Fibroblast of lung (primary cell): ENCODE data around the gene ALG1. TPM values are rescaled to one million over a fixed set of nuclear protein-coding genes. Genes with fewer than 3 reads are reported as not detected.
A peak's percentile ranks its signal among the peaks of the same experiment; 100 is the strongest.

ENCODE experiments used
- DNase-seq, 2 donors: peaks; one replicate each; pipeline versions ENCODE4 v3.0.0 to v3.0.0-alpha.2; 2010; ENCODE audit warnings: low read depth in 2 of 2
- H2AFZ ChIP-seq: 2 replicates; pipeline ENCODE4 v1.5.1; 2012; ENCODE audit warnings: low read length, control low read depth, inconsistent platforms
- H3K27ac ChIP-seq: 2 replicates; pipeline ENCODE4 v1.5.1; 2011; ENCODE audit warnings: low read length, control low read depth; ENCODE audit not compliant: insufficient read depth
- H3K27me3 ChIP-seq: 2 replicates; pipeline ENCODE4 v1.5.1; 2011; ENCODE audit warnings: mild to moderate bottlenecking, low read length; ENCODE audit not compliant: control insufficient read depth, insufficient read depth
- H3K36me3 ChIP-seq: 2 replicates; pipeline ENCODE4 v1.5.1; 2011; ENCODE audit warnings: low read length; ENCODE audit not compliant: control insufficient read depth, insufficient read depth
- H3K4me1 ChIP-seq: 2 replicates; pipeline ENCODE4 v1.5.1; 2011; ENCODE audit warnings: low read length; ENCODE audit not compliant: control insufficient read depth, insufficient read depth; ENCODE audit errors: extremely low read depth
- H3K4me2 ChIP-seq: 2 replicates; pipeline ENCODE4 v1.5.1; 2011; ENCODE audit warnings: low read length, control low read depth; ENCODE audit not compliant: insufficient read depth; ENCODE audit errors: extremely low read depth
- H3K4me3 ChIP-seq, 4 experiments: fragments of 200-600 bp in 1 of 4; sonication (generic) in 1 of 4; replicated peaks in 1 of 4; 2 replicates each; pipeline ENCODE4 v1.5.1; 2011 to 2016; ENCODE audit warnings: low read length in 4 of 4, low read depth in 3 of 4, mild to moderate bottlenecking in 3 of 4, control low read depth in 2 of 4, inconsistent platforms in 1 of 4, mixed read lengths in 1 of 4; ENCODE audit not compliant: insufficient read depth in 1 of 4; ENCODE audit errors: control extremely low read depth in 1 of 4
- H3K79me2 ChIP-seq: 2 replicates; pipeline ENCODE4 v1.5.1; 2012; ENCODE audit warnings: mild to moderate bottlenecking, low read length, inconsistent platforms; ENCODE audit not compliant: control insufficient read depth, insufficient read depth
- H3K9ac ChIP-seq: 2 replicates; pipeline ENCODE4 v1.5.1; 2011; ENCODE audit warnings: mild to moderate bottlenecking, low read length, control low read depth; ENCODE audit not compliant: insufficient read depth
- H3K9me3 ChIP-seq: 2 replicates; pipeline ENCODE4 v1.5.1; 2012; ENCODE audit warnings: low read depth, low read length; ENCODE audit not compliant: control insufficient read depth, insufficient read depth
- H4K20me1 ChIP-seq: 2 replicates; pipeline ENCODE4 v1.5.1; 2011; ENCODE audit warnings: low read length; ENCODE audit not compliant: control insufficient read depth, insufficient read depth; ENCODE audit errors: extremely low read depth
- EZH2 ChIP-seq: IDR thresholded peaks from 2 replicates; pipeline ENCODE4 v1.5.1; 2012; ENCODE audit warnings: low read length, control low read depth, mild to moderate bottlenecking; ENCODE audit errors: missing control alignments
- polyA plus RNA-seq, 2 donors: library from polyadenylated mRNA; depleted of rRNA in 1 of 2; stranded (reverse) in 1 of 2; unstranded in 1 of 2; fragments of >200 nt; gene quantifications; 2 replicates each; pipeline ENCODE4 v1.2.1, GENCODE V29; 2011 to 2012; ENCODE audit warnings: missing spikeins in 1 of 2
- total RNA-seq: library from RNA; depleted of rRNA; stranded (reverse); fragments of >200 nt; gene quantifications from 2 replicates; pipeline ENCODE4 v1.2.1, GENCODE V29; 2014
- TF ChIP-seq, protein P1 (sequence below), 2 donors: IDR thresholded peaks in 1 of 2; conservative IDR thresholded peaks in 1 of 2; 1 replicate in 1 of 2; 2 replicates in 1 of 2; pipeline ENCODE4 v1.5.1; 2011 to 2012; ENCODE audit warnings: low read length in 2 of 2, control low read depth in 1 of 2, inconsistent platforms in 1 of 2, low read depth in 1 of 2, mild to moderate bottlenecking in 1 of 2

The ALG1 gene
- total and polyA plus RNA-seq, 2 donors (not counting 1 experiment from before 2014, with no cell fraction given), result 26.2 to 29.2 TPM

DNA sequence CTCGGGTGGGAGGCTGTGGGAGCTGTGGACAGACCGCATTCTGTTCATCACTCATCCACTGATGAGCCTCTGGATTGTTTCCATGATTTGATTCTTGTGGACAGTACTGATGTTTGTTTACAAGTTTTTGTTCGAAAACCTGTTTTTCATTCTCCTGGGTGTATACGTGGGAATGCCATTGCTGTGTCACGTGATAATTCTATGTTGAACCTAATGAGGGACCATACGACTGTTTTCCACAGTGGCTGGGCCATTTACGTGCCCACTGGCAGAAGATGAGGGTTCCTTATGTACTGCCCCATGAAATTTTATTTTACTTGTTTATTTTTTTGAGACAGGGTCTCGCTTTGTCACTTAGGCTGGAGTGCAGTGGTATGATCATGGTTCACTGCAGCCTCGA is 2.6 kb upstream of the ALG1 start:
- H3K9me3 ChIP-seq, result no peaks in the 10 kb centered on the region
- H3K4me3 ChIP-seq, result no peak overlapping the region
- H3K79me2 ChIP-seq, result peaks cover 11% of the 10 kb centered on the region
- H3K4me1 ChIP-seq, result peaks cover 3% of the 10 kb centered on the region
- no peak overlapping the region for H3K27ac ChIP-seq
- no peak for DNase-seq
- TF ChIP-seq, protein P1, sequence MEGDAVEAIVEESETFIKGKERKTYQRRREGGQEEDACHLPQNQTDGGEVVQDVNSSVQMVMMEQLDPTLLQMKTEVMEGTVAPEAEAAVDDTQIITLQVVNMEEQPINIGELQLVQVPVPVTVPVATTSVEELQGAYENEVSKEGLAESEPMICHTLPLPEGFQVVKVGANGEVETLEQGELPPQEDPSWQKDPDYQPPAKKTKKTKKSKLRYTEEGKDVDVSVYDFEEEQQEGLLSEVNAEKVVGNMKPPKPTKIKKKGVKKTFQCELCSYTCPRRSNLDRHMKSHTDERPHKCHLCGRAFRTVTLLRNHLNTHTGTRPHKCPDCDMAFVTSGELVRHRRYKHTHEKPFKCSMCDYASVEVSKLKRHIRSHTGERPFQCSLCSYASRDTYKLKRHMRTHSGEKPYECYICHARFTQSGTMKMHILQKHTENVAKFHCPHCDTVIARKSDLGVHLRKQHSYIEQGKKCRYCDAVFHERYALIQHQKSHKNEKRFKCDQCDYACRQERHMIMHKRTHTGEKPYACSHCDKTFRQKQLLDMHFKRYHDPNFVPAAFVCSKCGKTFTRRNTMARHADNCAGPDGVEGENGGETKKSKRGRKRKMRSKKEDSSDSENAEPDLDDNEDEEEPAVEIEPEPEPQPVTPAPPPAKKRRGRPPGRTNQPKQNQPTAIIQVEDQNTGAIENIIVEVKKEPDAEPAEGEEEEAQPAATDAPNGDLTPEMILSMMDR (conservative IDR thresholded peaks at IDR 0.05 in 1 of 2, IDR thresholded peaks at IDR 0.05 in 1 of 2; ENCODE audit: low read depth in 1 of 2, low read length in 2 of 2), result no peak
- TF ChIP-seq EZH2, result no peak
- H3K4me2 ChIP-seq, result no peak overlapping the region
- H2AFZ ChIP-seq, result no peak overlapping the region
- H4K20me1 ChIP-seq, result no peaks in the 10 kb centered on the region
- H3K9ac ChIP-seq, result no peak overlapping the region
- peaks cover 12% of the 10 kb centered on the region for H3K27me3 ChIP-seq
- no peaks in the 10 kb centered on the region for H3K36me3 ChIP-seq

DNA sequence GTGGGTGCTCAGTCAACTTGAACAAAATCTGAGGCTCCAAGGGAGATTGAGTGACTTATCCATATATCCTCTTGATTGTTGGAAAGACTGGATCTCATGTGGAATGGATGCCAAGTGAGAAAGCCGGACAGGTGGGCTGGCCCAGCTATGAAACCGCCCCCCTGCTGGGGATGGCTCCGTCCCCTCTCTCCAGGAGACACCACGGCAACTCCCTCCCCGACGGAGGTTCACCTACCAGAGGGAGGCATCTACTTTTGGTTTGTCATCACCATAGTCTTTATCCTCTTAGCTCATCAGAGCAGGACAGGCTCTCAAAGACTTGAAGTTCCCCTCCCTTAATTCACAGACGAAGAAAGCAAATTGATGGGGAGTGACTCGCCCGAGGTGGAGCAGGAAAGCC is 1.8 kb upstream of the ALG1 start:
- DNase-seq, result no peak
- Histone ChIP-seq H3K4me3 (no peak overlapping the region), H3K4me2 (no peak overlapping the region), H3K79me2 (peaks cover 11% of the 10 kb centered on the region), H3K4me1 (peaks cover 3% of the 10 kb centered on the region), H3K27ac (no peak overlapping the region), H2AFZ (no peak overlapping the region), H3K27me3 (peaks cover 6% of the 10 kb centered on the region), H3K9ac (no peak overlapping the region), H4K20me1 (no peaks in the 10 kb centered on the region), H3K36me3 (no peaks in the 10 kb centered on the region), H3K9me3 (no peaks in the 10 kb centered on the region)
- TF ChIP-seq, protein P1 (conservative IDR thresholded peaks at IDR 0.05 in 1 of 2, IDR thresholded peaks at IDR 0.05 in 1 of 2; ENCODE audit: low read depth in 1 of 2, low read length in 2 of 2), result no peak
- TF ChIP-seq EZH2, result no peak

DNA sequence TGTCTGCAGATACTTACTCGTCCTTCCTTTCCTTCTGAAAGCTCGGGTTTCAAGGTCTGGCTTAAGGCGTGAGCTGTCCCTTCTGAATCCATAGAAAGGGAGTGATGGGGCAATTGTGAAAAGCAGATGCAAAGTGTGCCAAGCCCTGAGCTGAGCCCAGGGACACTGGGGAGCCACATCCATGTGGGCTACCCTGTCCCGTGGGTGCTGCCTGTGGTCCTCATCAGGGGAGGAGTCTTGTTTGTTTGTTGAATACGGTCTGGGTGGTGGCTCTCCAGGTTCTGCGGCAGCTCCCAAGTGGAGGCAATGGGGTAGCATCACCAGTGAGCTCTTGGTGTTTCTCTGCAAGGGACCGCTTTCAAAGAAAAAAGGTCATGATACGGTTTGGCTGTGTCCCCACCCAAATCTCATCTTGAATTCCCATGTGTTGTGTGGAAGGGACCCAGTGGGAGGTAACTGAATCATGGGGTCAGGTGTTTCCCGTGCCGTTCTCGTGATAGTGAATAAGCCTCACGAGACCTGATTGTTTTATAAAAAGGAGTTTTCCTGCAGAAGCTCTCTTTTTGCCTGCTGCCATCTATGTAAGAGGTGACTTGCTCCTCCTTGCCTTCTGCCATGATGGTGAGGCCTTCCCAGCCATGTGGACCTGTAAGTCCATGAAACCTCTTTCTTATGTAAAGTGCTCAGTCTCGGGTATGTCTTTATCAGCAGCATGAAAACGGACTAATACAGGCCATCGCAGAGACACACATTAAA is 1.0 kb upstream of the ALG1 start:
- peak overlapping the region; percentile 59 for H2AFZ ChIP-seq
- no peaks in the 10 kb centered on the region for H3K9me3 ChIP-seq
- H3K27me3 ChIP-seq, result peaks cover 3% of the 10 kb centered on the region
- no peak overlapping the region for H3K9ac ChIP-seq
- peaks cover 3% of the 10 kb centered on the region for H3K4me1 ChIP-seq
- no peak for TF ChIP-seq EZH2
- TF ChIP-seq, protein P1 (conservative IDR thresholded peaks at IDR 0.05 in 1 of 2, IDR thresholded peaks at IDR 0.05 in 1 of 2; ENCODE audit: low read depth in 1 of 2, low read length in 2 of 2), result no peak
- no peak overlapping the region for H3K4me2 ChIP-seq
- H3K79me2 ChIP-seq, result peaks cover 11% of the 10 kb centered on the region
- H3K36me3 ChIP-seq, result peaks cover 3% of the 10 kb centered on the region
- no peak overlapping the region for H3K4me3 ChIP-seq
- H3K27ac ChIP-seq, result no peak overlapping the region
- no peak for DNase-seq
- no peaks in the 10 kb centered on the region for H4K20me1 ChIP-seq
